ENCODE data around the gene ARMC7. TPM values are rescaled to one million over a fixed set of nuclear protein-coding genes. Genes with fewer than 3 reads are reported as not detected.
"Not testable (repeated sequence)": the region's sequence is repeated elsewhere in the genome, so short reads cannot be mapped to it uniquely, and the experiment has no call there.

ARMC7 gene
- total RNA-seq, 1 experiment from 2014 or later: 5.2 TPM

DNA sequence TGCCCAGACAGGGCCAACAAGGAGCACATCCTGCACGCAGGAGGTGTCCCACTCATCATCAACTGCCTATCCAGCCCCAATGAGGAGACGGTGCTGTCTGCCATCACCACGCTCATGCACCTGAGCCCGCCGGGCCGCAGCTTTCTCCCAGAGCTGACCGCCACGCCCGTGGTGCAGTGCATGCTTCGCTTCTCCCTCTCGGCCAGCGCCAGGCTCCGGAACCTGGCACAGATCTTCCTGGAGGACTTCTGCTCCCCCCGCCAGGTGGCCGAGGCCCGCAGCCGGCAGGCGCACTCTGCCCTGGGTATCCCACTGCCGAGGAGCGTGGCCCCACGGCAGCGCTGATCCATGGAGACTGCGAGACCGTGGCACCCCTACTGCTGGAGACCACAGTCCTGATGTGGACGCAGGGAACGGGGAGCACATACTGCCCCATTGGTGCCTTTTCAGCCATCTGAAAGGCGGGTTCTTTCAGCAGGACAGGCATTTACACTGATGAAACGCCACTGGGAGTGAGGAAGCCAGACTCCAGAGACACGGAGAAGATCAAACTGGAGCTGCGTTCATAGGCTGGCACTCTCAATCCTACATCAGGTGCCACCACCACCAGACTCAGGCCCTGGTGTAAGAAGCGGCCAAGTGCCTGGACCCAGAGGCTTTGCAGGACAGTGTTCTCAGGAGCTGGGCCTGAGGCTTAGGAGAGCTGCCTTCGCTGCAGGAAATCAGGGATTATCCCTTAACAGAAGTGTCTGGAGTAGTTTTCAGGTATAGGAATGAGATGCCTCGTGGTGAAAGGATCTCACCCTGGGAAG is 19.1 kb downstream of the ARMC7 start:
- DNase-seq (ENCODE audit: low spot score): no peak

DNA sequence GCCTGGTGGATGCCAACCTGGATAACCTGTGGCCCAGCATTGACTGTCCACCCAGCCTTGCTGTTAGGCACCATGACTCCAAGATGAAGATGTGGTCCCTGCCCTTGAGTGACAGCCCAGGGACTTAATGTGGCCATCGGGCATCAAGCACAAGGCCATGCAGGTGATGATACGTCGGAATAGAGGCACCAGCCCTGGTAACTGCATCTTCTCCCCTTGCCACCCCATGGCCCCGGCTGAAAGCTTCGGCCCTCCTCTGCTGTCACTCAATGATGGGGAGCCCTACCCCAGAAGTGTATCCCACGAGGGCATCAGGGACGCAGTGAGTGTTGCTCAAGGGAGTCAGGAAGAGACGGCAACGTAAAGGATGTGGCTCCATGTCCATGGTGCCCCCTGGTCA is 19.8 kb downstream of the ARMC7 start:
- DNase-seq (ENCODE audit: low spot score): no peak

DNA sequence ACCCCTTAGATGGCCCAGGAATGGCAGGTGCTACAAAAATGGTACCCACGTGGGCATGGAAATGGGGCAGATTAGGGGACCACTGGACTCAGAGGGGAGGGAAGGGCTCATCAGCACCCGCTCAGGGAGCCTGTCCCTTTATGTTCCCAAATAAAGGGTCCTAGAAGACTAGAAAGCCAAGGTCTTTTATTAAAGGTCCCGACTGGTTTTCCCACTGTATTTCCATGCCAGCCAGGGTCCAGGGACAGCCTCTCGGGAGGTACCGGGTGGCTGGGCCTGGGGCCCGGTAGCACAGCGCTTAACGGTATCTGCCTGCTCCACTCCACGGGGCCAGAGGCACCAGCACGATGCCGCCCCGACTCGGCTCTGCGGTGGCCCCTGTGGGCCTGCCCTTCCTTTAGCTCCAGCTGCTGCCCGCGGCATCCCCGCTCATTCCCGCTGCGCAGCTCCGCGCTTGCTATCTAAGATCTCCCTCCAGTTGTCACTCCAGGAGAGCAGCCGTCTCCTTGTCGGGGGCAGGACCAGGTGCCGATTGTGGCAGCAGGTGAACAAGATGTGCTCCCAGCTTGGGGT is 20.4 kb downstream of the ARMC7 start:
- no peak for DNase-seq (ENCODE audit: low spot score)

GRCh38 chr17:75130632-75131277 is 21.0 kb downstream of the ARMC7 start:
- DNase-seq (ENCODE audit: low spot score): peak; percentile 79

- DNase-seq (ENCODE audit: low spot score): peak; percentile 86
Observed at GRCh38 chr17:75131278-75132017, 21.7 kb downstream of the ARMC7 start, which contains the start of gene NT5C. TSS of gene NT5C (minus strand) at chr17:75131742. CDS start at chr17:75131707, 35 bp downstream.

GRCh38 chr17:75132018-75133000 is 22.5 kb downstream of the ARMC7 start:
- not testable (repeated sequence) for DNase-seq (ENCODE audit: low spot score)

- DNase-seq (ENCODE audit: low spot score): no peak
Observed at GRCh38 chr17:75133001-75133400, 23.2 kb downstream of the ARMC7 start.

DNA sequence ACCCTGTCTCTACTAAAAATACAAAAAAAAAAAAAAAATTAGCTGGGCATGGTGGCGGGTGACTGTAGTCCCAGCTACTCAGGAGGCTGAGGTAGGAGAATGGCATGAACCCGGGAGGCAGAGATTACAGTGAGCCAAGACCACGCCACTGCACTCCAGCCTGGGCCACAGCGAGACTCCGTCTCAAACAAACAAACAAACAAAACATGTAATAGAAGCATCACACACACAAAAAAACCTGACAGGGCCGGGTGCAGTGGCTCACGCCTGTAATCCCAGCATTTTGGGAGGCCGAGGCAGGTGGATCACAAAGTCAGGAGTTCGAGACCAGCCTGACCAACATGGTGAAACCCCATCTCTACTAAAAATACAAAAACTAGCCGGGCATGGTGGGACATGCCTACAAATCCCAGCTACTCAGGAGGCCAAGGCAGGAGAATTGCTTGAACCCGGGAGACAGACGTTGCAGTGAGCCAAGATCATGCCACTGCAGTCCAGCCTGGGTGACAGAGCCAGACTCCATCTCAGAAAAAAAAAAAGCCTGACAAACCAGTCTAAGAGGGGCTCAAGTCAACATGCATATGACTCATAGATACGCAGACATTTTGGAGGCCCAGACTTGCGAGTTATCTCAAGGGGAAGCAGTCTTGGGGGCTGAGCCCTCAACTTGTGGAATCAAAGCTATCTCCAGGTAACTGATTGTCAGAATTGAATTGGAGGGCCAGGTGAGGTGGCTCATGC is 24.0 kb downstream of the ARMC7 start:
- not testable (repeated sequence) for DNase-seq (ENCODE audit: low spot score)

- no peak for DNase-seq (ENCODE audit: low spot score)
Observed at GRCh38 chr17:75135452-75135851, 25.7 kb downstream of the ARMC7 start.

DNA sequence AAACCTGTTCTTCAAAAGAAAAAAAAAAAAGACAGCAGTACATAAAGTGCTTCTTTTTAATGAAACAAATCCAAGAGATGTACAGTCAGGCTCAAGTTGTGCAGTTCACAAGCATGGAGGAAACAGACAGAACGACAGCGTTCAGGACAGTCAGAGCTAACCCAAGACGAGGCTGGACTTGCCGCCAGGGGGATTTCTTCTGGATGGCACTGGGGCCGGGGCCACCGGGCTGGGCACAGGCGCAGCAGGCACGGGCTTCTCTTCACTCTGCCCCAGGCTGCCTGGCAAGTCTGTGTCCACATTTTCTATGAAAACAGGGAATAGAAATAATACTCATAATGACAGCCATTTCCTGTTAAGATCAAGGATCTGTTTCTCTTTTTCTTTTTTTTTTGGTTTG is 26.2 kb downstream of the ARMC7 start:
- DNase-seq (ENCODE audit: low spot score): no peak

DNA sequence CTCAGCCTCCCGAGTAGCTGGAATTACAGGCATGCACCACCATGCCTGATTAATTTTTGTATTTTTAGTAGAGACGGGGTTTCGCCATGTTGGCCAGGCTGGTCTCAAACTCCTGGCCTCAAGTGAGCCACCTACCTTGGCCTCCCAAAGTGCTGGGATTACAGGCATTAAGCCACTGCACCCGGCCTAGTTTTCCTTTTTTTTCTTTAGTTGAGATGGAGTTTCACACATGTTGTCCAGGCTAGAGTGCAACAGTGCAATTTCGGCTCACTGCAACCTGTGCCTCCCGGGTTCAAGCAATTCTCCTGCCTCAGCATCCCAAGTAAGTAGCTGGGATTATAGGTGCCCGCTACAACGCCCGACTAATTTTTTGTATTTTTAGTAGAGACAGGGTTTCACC is 28.0 kb downstream of the ARMC7 start:
- not testable (repeated sequence) for DNase-seq (ENCODE audit: low spot score)

DNA sequence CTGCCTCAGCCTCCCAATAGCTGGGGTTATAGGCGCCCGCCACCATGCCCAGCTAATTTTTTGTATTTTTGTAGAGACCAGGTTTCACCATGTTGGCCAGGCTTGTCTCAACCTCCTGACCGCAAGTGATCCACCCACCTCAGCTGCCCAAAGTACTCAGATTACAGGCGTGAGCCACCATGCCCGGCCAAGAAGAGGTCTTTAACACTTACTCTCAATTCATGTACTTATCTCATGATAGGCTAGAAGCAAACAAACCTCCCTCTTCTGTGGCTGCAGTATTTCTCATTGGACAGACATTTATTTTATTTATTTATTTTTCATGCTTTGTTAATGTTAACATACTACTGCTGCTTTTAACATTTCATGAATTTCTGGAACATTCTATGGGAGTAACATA is 28.8 kb downstream of the ARMC7 start:
- DNase-seq (ENCODE audit: low spot score): no peak

DNA sequence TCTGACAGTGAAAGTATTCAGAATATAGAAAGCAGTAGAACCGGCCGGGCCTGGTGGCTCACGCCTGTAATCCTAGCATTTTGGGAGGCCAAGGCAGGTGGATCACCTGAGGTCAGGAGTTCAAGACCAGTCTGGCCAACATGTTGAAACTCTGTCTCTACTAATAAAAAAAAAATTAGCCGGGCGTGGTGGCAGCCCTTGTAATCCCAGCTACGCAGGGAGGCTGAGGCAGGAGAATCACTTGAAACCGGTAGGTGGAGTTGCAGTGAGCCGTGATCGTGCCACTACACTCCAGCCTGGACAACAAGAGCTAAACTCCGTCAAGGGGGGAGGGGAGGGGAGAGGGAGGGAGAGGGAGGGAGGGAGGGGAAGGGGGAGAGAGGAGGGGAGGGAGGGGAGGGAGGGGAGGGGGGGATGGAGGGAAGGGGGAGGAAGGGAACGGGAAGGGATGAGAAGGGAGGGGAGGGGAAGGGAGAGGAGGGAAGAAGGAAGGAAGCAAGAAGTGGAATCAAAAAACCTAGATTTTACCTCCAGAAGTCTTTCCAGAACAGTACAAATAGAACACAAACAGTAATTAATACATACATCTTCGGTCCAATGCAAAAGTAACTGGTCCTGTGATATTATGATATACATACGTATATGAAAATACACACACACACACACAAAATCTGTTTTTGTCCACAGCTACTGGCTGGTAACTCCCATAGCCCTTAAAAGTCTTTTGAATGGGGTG is 32.6 kb downstream of the ARMC7 start:
- no peak for DNase-seq (ENCODE audit: low spot score)

DNA sequence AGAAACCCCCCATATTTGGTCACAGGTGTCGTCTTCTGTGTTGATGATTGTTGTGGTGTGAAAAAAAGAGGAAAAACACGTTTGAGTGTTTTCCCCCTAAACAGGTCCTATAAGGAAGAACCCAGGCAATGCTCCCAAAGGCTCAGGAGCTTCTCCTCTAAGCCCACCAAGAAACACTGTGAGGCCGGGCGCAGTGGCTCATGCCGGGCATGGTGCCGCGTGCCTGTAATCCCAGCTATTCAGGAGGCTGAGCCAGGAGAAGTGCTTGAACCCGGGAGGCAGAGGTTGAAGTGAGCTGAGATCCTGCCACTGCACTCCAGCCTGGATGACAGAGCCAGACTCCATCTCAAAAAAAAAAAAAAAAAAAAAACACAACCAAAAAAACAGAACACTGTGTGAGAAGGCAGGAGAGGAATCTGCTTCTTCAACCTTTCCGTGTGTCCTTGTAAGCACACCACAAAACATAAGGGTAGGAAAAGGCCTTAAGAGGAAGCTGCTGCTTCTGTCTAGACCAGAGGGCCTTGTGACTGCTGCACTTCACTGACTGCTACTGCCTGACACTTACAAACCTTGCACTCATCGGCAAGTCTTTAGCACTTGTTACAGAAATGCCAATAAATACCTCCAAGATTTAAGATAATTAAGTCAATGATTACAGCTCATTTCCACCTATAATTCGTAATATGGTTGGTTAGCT is 35.2 kb downstream of the ARMC7 start:
- no peak for DNase-seq (ENCODE audit: low spot score)

DNA sequence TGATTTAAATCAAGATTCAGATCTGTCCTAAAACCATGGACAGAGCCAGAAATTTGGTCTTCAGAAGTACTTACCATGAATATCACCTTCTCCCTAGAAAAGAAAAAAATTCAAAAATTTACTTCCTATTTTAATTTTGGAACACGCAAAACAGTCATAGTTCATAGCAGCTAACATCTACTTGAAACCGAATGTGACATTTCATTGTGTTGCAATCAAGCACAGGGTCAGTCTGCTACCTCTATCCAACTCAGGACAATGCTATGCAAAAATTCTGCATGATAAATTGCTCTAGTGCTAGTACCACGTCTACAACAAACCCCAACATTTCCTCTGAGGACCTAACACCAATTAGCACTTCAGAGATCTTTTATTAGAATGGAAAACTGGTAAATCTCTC is 36.8 kb downstream of the ARMC7 start:
- DNase-seq (ENCODE audit: low spot score): no peak

DNA sequence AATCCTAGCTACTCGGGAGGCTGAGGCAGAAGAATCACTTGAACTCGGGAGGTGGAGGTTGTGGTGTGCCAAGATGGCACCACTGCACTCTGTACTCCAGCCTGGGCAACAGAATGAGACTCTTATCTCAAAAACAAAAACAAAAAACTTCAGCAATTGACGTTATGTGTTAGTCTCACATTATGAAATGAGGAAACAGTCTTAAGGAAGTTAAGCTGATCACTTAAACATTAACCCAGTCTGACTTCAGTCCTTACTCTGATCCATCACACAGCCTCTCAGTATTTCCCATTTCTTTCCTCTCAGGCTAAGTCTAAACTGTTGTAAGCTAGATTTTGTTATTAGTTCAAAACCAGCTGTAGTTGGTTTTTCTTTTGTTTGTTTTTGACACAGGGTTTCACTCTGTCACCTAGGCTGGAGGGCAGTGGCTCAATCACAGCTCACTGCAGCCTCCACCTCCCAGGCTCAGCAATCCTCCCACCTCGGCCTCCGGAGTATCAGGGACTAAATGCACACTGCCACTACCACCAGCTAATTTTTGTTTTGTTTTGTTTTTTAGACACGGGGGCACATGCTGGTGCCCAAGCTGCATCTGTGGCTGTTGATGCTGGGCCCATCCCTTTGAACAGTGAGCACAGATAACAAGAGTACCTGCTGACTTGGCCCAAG is 38.2 kb downstream of the ARMC7 start:
- no peak for DNase-seq (ENCODE audit: low spot score)

- no peak for DNase-seq (ENCODE audit: low spot score)
Observed at GRCh38 chr17:75151930-75152329, 42.2 kb downstream of the ARMC7 start.

- DNase-seq (ENCODE audit: low spot score): no peak
Observed at GRCh38 chr17:75152523-75152921, 42.8 kb downstream of the ARMC7 start.

All from H4 (cell line).